HCT116 (cell line): Measurements from ENCODE around the gene DPP6. TPM values are rescaled to one million over a fixed set of nuclear protein-coding genes. Genes with fewer than 3 reads are reported as not detected.

Source experiments
- ATAC-seq: fragments of 200-7000 bp; cut with Tn5 transposase; 2 replicates; pipeline ENCODE4 v1.9.1; 2020; ENCODE audit warnings: mild to moderate bottlenecking, moderate library complexity
- BruUV-seq: library from RNA; stranded (reverse); fragments of 400-500 nt; replicated peaks from 2 replicates; lab custom pipeline; 2021; lab: Mats Ljungman, UMichigan
- CTCF ChIA-PET: fragments of 300-600 bp; sonication (Branson Sonifier 250); formaldehyde crosslinking; loops from one replicate; lab custom pipeline; 2021; ENCODE audit warnings: antibody characterized with exemption; lab: Charles Lee
- POLR2A ChIA-PET: fragments of 300-600, 350-600 bp; sonication (Branson Sonifier 250); formaldehyde crosslinking; loops from one replicate; lab custom pipeline; 2021; ENCODE audit warnings: antibody characterized with exemption; lab: Charles Lee
- RAD21 ChIA-PET, 2 experiments: fragments of 300-600 bp; sonication (Branson Sonifier 250); formaldehyde crosslinking; loops; one replicate each; lab custom pipeline; 2023; ENCODE audit warnings: low total read pairs in 2 of 2; ENCODE audit not compliant: uncharacterized antibody in 2 of 2, unreplicated experiment in 2 of 2, low non-redundant PET in 1 of 2; lab: Charles Lee
- DNase-seq: peaks from one replicate; pipeline ENCODE4 v3.0.0-alpha.2; 2010; ENCODE audit warnings: low read depth, low spot score
- H2AFZ ChIP-seq: fragments of 200-600 bp; shearing (Covaris generic), sonication (generic); 2 replicates; pipeline ENCODE4 v1.6.1; 2017; ENCODE audit warnings: low read depth, mixed run types, mixed read lengths, antibody characterized with exemption, low read length; ENCODE audit not compliant: poor library complexity, severe bottlenecking
- H3K27ac ChIP-seq: 2 replicates; pipeline ENCODE4 v1.5.1; 2012; ENCODE audit warnings: low read depth, low read length
- H3K27me3 ChIP-seq: fragments of 200-600 bp; sonication (generic); 2 replicates; pipeline ENCODE4 v1.6.1; 2016; ENCODE audit warnings: mixed run types, low read length, mixed read lengths; ENCODE audit not compliant: insufficient read depth
- H3K36me3 ChIP-seq, 2 experiments: fragments of 200-500 bp in 1 of 2; fragments of 200-600 bp in 1 of 2; sonication (Bioruptor generic) in 1 of 2; sonication (generic) in 1 of 2; 2 replicates each; pipeline versions ENCODE4 v1.5.1 to v1.6.1; 2014 to 2016; ENCODE audit warnings: low read length in 2 of 2, inconsistent platforms in 1 of 2, mixed read lengths in 1 of 2, mixed run types in 1 of 2; ENCODE audit not compliant: insufficient read depth in 2 of 2, control insufficient read depth in 1 of 2
- H3K4me1 ChIP-seq, 2 experiments: fragments of 200-600 bp in 1 of 2; sonication (generic) in 1 of 2; 2 replicates each; pipeline versions ENCODE4 v1.5.1 to v1.6.1; 2012 to 2017; ENCODE audit warnings: low read length in 2 of 2, inconsistent platforms in 1 of 2, mild to moderate bottlenecking in 1 of 2, mixed read lengths in 1 of 2, mixed run types in 1 of 2, moderate library complexity in 1 of 2; ENCODE audit not compliant: insufficient read depth in 2 of 2, control insufficient read depth in 1 of 2
- H3K4me2 ChIP-seq: fragments of 200-600 bp; sonication (generic); 2 replicates; pipeline ENCODE4 v1.6.1; 2017; ENCODE audit warnings: mixed run types, low read length, mixed read lengths
- H3K4me3 ChIP-seq, 2 experiments: fragments of 200-600 bp in 1 of 2; sonication (generic) in 1 of 2; replicated peaks in 1 of 2; 2 replicates each; pipeline ENCODE4 v1.5.1; 2011 to 2016; ENCODE audit warnings: low read length in 2 of 2, control low read depth in 1 of 2, low read depth in 1 of 2, mild to moderate bottlenecking in 1 of 2, mixed read lengths in 1 of 2, mixed run types in 1 of 2
- H3K79me2 ChIP-seq: fragments of 200-600 bp; sonication (generic); 2 replicates; pipeline ENCODE4 v1.6.1; 2017; ENCODE audit warnings: mild to moderate bottlenecking, mixed run types, low read length, moderate library complexity, mixed read lengths; ENCODE audit not compliant: insufficient read depth
- H3K9ac ChIP-seq: fragments of 200-600 bp; sonication (generic); 2 replicates; pipeline ENCODE4 v1.6.1; 2016; ENCODE audit warnings: low read length, mixed read lengths
- H3K9me2 ChIP-seq: fragments of 200-600 bp; sonication (generic), shearing (Covaris generic); 2 replicates; pipeline ENCODE4 v1.6.1; 2017; ENCODE audit warnings: mixed run types, mild to moderate bottlenecking, moderate library complexity; ENCODE audit not compliant: insufficient read depth
- H3K9me3 ChIP-seq, 2 experiments: fragments of 200-500 bp in 1 of 2; fragments of 200-600 bp in 1 of 2; sonication (Bioruptor generic) in 1 of 2; sonication (generic) in 1 of 2; 2 replicates each; pipeline ENCODE4 v1.6.1; 2014 to 2017; ENCODE audit warnings: low read length in 2 of 2, mixed read lengths in 2 of 2, inconsistent platforms in 1 of 2, low read depth in 1 of 2, mild to moderate bottlenecking in 1 of 2, mixed run types in 1 of 2, moderate library complexity in 1 of 2; ENCODE audit not compliant: control insufficient read depth in 1 of 2, insufficient read depth in 1 of 2
- H4K20me1 ChIP-seq: fragments of 200-600 bp; sonication (generic), shearing (Covaris generic); 2 replicates; pipeline ENCODE4 v1.6.1; 2017; ENCODE audit warnings: mixed run types, mild to moderate bottlenecking, moderate library complexity; ENCODE audit not compliant: insufficient read depth
- CBX3 ChIP-seq: IDR thresholded peaks from 2 replicates; pipeline ENCODE4 v1.6.1; 2012; ENCODE audit warnings: low read depth
- CEBPB ChIP-seq: IDR thresholded peaks from 2 replicates; pipeline ENCODE4 v1.6.1; 2012; ENCODE audit warnings: low read depth
- CTCF ChIP-seq, 3 experiments: fragments of 200-600 bp in 1 of 3; sonication (generic) in 1 of 3; IDR thresholded peaks in 2 of 3; conservative IDR thresholded peaks in 1 of 3; 2 replicates each; pipeline ENCODE4 v1.5.1; 2012 to 2017; ENCODE audit warnings: low read depth in 2 of 3, low read length in 2 of 3, antibody characterized with exemption in 1 of 3, borderline replicate concordance in 1 of 3, control low read depth in 1 of 3, mild to moderate bottlenecking in 1 of 3, mixed read lengths in 1 of 3, mixed run types in 1 of 3, moderate library complexity in 1 of 3; ENCODE audit not compliant: insufficient read depth in 1 of 3
- EGR1 ChIP-seq: IDR thresholded peaks from 2 replicates; pipeline ENCODE4 v1.6.1; 2012; ENCODE audit warnings: low read depth
- EZH2 ChIP-seq: fragments of 200-600 bp; sonication (generic); IDR thresholded peaks from 2 replicates; pipeline ENCODE4 v1.6.1; 2017; ENCODE audit warnings: antibody characterized with exemption, mixed run types
- EZH2phosphoT487 ChIP-seq: fragments of 200-600 bp; IDR thresholded peaks from 2 replicates; pipeline ENCODE4 v1.6.1; 2018; ENCODE audit warnings: antibody characterized with exemption, borderline replicate concordance
- JUND ChIP-seq: IDR thresholded peaks from 2 replicates; pipeline ENCODE4 v1.6.1; 2012
- POLR2A ChIP-seq: IDR thresholded peaks from 2 replicates; pipeline ENCODE4 v1.7.0; 2011; ENCODE audit warnings: borderline replicate concordance; ENCODE audit not compliant: insufficient read depth, insufficient read length; ENCODE audit errors: extremely low read depth
- POLR2AphosphoS5 ChIP-seq: IDR thresholded peaks from 2 replicates; pipeline ENCODE4 v1.6.1; 2011; ENCODE audit warnings: mild to moderate bottlenecking, low read depth, low read length, moderate library complexity
- RAD21 ChIP-seq: IDR thresholded peaks from 2 replicates; pipeline ENCODE4 v1.6.1; 2012; ENCODE audit warnings: low read depth, mild to moderate bottlenecking
- SIN3A ChIP-seq: IDR thresholded peaks from 2 replicates; pipeline ENCODE4 v1.6.1; 2012; ENCODE audit warnings: low read depth
- SP1 ChIP-seq: IDR thresholded peaks from 2 replicates; pipeline ENCODE4 v1.6.1; 2012; ENCODE audit warnings: low read depth
- TCF7L2 ChIP-seq: IDR thresholded peaks from 2 replicates; pipeline ENCODE4 v1.7.0; 2011; ENCODE audit warnings: borderline replicate concordance, inconsistent platforms; ENCODE audit not compliant: insufficient read depth, insufficient read length; ENCODE audit errors: extremely low read depth
- YY1 ChIP-seq: IDR thresholded peaks from 2 replicates; pipeline ENCODE4 v1.6.1; 2011; ENCODE audit warnings: low read length, low read depth, moderate library complexity, mild to moderate bottlenecking; ENCODE audit not compliant: insufficient replicate concordance; ENCODE audit errors: extremely low read depth
- ZBTB33 ChIP-seq: IDR thresholded peaks from 2 replicates; pipeline ENCODE4 v1.6.1; 2011; ENCODE audit warnings: mild to moderate bottlenecking, low read length, moderate library complexity; ENCODE audit not compliant: insufficient replicate concordance; ENCODE audit errors: extremely low read depth
- ZNF274 ChIP-seq: fragments of 200-500 bp; sonication (Bioruptor generic); IDR thresholded peaks from 2 replicates; pipeline ENCODE4 v1.6.1; 2014; ENCODE audit warnings: mild to moderate bottlenecking, low read depth, low read length, inconsistent platforms
- intact Hi-C: fragments of 100-400 bp; cut with micrococcal nuclease; formaldehyde crosslinking; loops from 2 replicates; pipeline ENCODE4 v1.10.0; 2022
- total RNA-seq: library from RNA; stranded (reverse); gene quantifications from one replicate; pipeline ENCODE4 v1.2.1, GENCODE V29; 2021; ENCODE audit not compliant: unreplicated experiment
- TF ChIP-seq, protein P1 (sequence below): IDR thresholded peaks from 2 replicates; pipeline ENCODE4 v1.6.1; 2012

DPP6 gene
- total RNA-seq, 1 experiment from 2014 or later, result not detected

- TF ChIP-seq CTCF (IDR thresholded peaks at IDR 0.05 in 2 of 3, conservative IDR thresholded peaks at IDR 0.05 in 1 of 3; ENCODE audit: borderline replicate concordance in 1 of 3, insufficient read depth in 1 of 3, low read depth in 2 of 3, low read length in 2 of 3), result no peak
Measured at GRCh38 chr7:154888690-154889089, 836.5 kb downstream of the DPP6 start (continued).

DNA sequence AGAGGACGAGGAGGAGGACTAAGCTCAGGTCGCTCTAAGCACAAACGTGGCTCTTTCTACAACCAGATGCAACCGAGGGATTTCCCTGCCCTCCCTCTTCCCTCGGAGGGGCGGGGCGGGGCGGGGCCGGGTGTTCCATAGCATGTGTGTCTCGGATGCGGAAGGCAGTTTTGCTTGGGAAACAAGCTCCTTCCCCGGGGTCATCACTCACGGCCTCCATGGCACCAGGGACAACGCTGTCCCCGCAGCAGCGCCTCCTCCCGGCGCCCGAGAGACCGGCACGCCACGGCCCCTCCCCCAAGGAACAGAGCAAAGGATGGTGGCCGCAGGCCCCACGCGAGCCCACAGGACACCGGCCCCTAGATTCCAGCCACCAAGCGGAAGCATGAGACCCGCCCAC, 840.3 kb downstream of the DPP6 start:
- DNase-seq (no peak), ATAC-seq (no peak)
- H3K9me3 ChIP-seq, result no peaks in the 10 kb centered on the region
- intact Hi-C loops, result no loop called here
- H3K79me2 ChIP-seq, result no peaks in the 10 kb centered on the region
- no peak overlapping the region for H2AFZ ChIP-seq
- H3K9ac ChIP-seq, result no peak overlapping the region
- CTCF ChIA-PET, result no interaction called here
- no peaks in the 10 kb centered on the region for H3K4me1 ChIP-seq
- RAD21 ChIA-PET, result no interaction called here
- no peaks in the 10 kb centered on the region for H3K9me2 ChIP-seq
- no peak overlapping the region for H3K4me3 ChIP-seq
- no peak overlapping the region for H3K27ac ChIP-seq
- H3K27me3 ChIP-seq, result no peaks in the 10 kb centered on the region
- H4K20me1 ChIP-seq, result no peaks in the 10 kb centered on the region
- no peak overlapping the region for H3K4me2 ChIP-seq
- no peaks in the 10 kb centered on the region for H3K36me3 ChIP-seq
- BruUV-seq, result no TSS peak
- POLR2A ChIA-PET, result no interaction called here
- TF ChIP-seq, protein P1, sequence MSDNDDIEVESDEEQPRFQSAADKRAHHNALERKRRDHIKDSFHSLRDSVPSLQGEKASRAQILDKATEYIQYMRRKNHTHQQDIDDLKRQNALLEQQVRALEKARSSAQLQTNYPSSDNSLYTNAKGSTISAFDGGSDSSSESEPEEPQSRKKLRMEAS, result no peak
- TF ChIP-seq CBX3 (no peak), RAD21 (no peak), YY1 (no peak), EZH2phosphoT487 (no peak), SP1 (no peak), CEBPB (no peak), POLR2A (no peak), JUND (no peak), TCF7L2 (no peak), ZNF274 (no peak), ZBTB33 (no peak), EGR1 (no peak), POLR2AphosphoS5 (no peak), SIN3A (no peak), EZH2 (no peak), CTCF (IDR thresholded peaks at IDR 0.05 in 2 of 3, conservative IDR thresholded peaks at IDR 0.05 in 1 of 3; ENCODE audit: borderline replicate concordance in 1 of 3, insufficient read depth in 1 of 3, low read depth in 2 of 3, low read length in 2 of 3) (no peak)
